Measurements from ENCODE around the gene ATP9A. TPM values are rescaled to one million over a fixed set of nuclear protein-coding genes. Genes with fewer than 3 reads are reported as not detected.

Gene ATP9A
- total and polyA plus RNA-seq, 2 donors (not counting 3 experiments of a cell fraction or from before 2014, with no cell fraction given) = 20.9 to 41.5 TPM

GRCh38 chr20:51594236-51595057 lies 173.7 kb downstream of the ATP9A start:
- H3K4me3 ChIP-seq (replicated peaks in 1 of 3; ENCODE audit: insufficient read depth in 1 of 3, low read depth in 1 of 3, low read length in 3 of 3) = no peak overlapping the region
- no peaks in the 10 kb centered on the region for H3K9me3 ChIP-seq (replicated peaks; ENCODE audit: control insufficient read depth, insufficient read depth, low read length)
- ChIA-PET CTCF (interaction anchor here (0.6 to 4.5 kb wide), 76 partner anchors 8 to 800 kb away, joined by 3 to 139 read pairs (median 5); partner anchors contain the start of gene NFATC2), POLR2A (interaction anchor here (0.6 to 0.7 kb wide), 3 partner anchors 69 to 487 kb away, joined by 3 to 5 read pairs (median 4); no protein-coding TSS in a partner anchor)
- no peaks in the 10 kb centered on the region for H3K9me1 ChIP-seq (replicated peaks; ENCODE audit: control insufficient read depth, extremely low read depth, insufficient read depth, low read length)
- peak overlapping the region; percentile 41 for H3K27ac ChIP-seq (ENCODE audit: insufficient read depth, low read depth, low read length)
- peak overlapping the region; percentile 48 for H3K9ac ChIP-seq (replicated peaks; ENCODE audit: extremely low read depth, insufficient read depth, low read length)
- no TSS peak for BruUV-seq (replicated peaks)
- H4K20me1 ChIP-seq (replicated peaks; ENCODE audit: control insufficient read depth, extremely low read depth, insufficient read depth, low read length) = no peaks in the 10 kb centered on the region
- H3K4me2 ChIP-seq (ENCODE audit: insufficient read depth, low read length) = peak overlapping the region; percentile 8
- peak; percentile 8 for FAIRE-seq
- peaks cover 20% of the 10 kb centered on the region for H3K4me1 ChIP-seq (ENCODE audit: control insufficient read depth, extremely low read depth, insufficient read depth, low read length)
- intact Hi-C loops (cut with micrococcal nuclease) (loop anchor here (1.0 to 5.0 kb wide), 10 partner anchors 30 to 374 kb away; no protein-coding TSS in a partner anchor), dilution Hi-C loops (cut with MboI; ENCODE audit: extremely low pct_ligation_motif_present, low sequenced_read_pairs) (loop anchor here (25.0 kb wide), 1 partner anchor 182 kb away; no protein-coding TSS in a partner anchor)
- DNase-seq (ENCODE audit: low read depth, low spot score) = no peak
- TF ChIP-seq POLR2A (IDR thresholded peaks at IDR 0.05; ENCODE audit: low read depth, low read length) (no peak), FOS (IDR thresholded peaks at IDR 0.05; ENCODE audit: borderline replicate concordance, insufficient read depth, low read length) (no peak), JUN (IDR thresholded peaks at IDR 0.05; ENCODE audit: borderline replicate concordance, insufficient read depth, insufficient read length, low read depth) (no peak), MYC (IDR thresholded peaks at IDR 0.05; ENCODE audit: low read depth, low read length) (no peak), EZH2 (IDR thresholded peaks at IDR 0.05; ENCODE audit: borderline replicate concordance, low read depth, low read length, severe bottlenecking) (no peak), POLR2AphosphoS5 (IDR thresholded peaks at IDR 0.05; ENCODE audit: insufficient read depth, low read depth, low read length) (no peak), CTCF (IDR thresholded peaks at IDR 0.05; ENCODE audit: extremely low read depth in 1 of 2, insufficient read depth in 1 of 2, low read depth in 1 of 2, low read length in 2 of 2) (no peak), GATA2 (IDR thresholded peaks at IDR 0.05; ENCODE audit: insufficient read depth, insufficient read length, low read depth, low read length) (no peak), MAX (IDR thresholded peaks at IDR 0.05; ENCODE audit: insufficient read depth, insufficient read length) (no peak)
- H2AFZ ChIP-seq (ENCODE audit: low read depth, low read length) = no peak overlapping the region
- peaks cover 0 to 2% of the 10 kb centered on the region in 2 experiments for H3K36me3 ChIP-seq (ENCODE audit: control insufficient read depth in 2 of 2, extremely low read depth in 1 of 2, insufficient read depth in 2 of 2, low read length in 2 of 2)
- H3K27me3 ChIP-seq (ENCODE audit: control insufficient read depth in 2 of 2, insufficient read depth in 2 of 2, low read length in 2 of 2) = no peaks in the 10 kb centered on the region
- no peaks in the 10 kb centered on the region for H3K79me2 ChIP-seq (ENCODE audit: control insufficient read depth, insufficient read depth, low read length)
